ENCODE data around the gene ZNF423.

Gene ZNF423

GRCh38 chr16:49822649-49823370 is 33.1 kb downstream of the ZNF423 start:
- Histone ChIP-seq H3K4me2 (ENCODE audit: insufficient read depth, low read length) (no peak overlapping the region), H3K9ac (ENCODE audit: low read depth, low read length) (no peak overlapping the region), H3K4me3 (ENCODE audit: low read depth in 1 of 2, low read length in 2 of 2) (no peak overlapping the region), H3K36me3 (ENCODE audit: insufficient read depth, low read length) (no peaks in the 10 kb centered on the region), H2AFZ (ENCODE audit: low read depth, low read length) (no peak overlapping the region), H3K27me3 (ENCODE audit: insufficient read depth, low read length, poor library complexity) (no peaks in the 10 kb centered on the region), H3K9me3 (ENCODE audit: insufficient read depth, low read length, severe bottlenecking) (no peaks in the 10 kb centered on the region), H3K4me1 (ENCODE audit: insufficient read depth, low read length) (no peaks in the 10 kb centered on the region), H3K79me2 (ENCODE audit: insufficient read depth, low read length) (no peaks in the 10 kb centered on the region), H4K20me1 (ENCODE audit: insufficient read depth, low read length) (no peaks in the 10 kb centered on the region), H3K27ac (ENCODE audit: low read length) (no peak overlapping the region)
- ATAC-seq (ENCODE audit: insufficient read depth, low read depth) (no peak), DNase-seq (no peak)
- TF ChIP-seq CTCF (IDR thresholded peaks at IDR 0.05; ENCODE audit: borderline replicate concordance, extremely low read depth, low read length, poor library complexity, severe bottlenecking) (no peak), EZH2 (IDR thresholded peaks at IDR 0.05; ENCODE audit: borderline replicate concordance, low read depth, low read length, severe bottlenecking) (no peak)

GRCh38 chr16:49821614-49822282 is 34.2 kb downstream of the ZNF423 start:
- no peak overlapping the region for H2AFZ ChIP-seq (ENCODE audit: low read depth, low read length)
- H3K4me1 ChIP-seq (ENCODE audit: insufficient read depth, low read length): no peaks in the 10 kb centered on the region
- H3K9me3 ChIP-seq (ENCODE audit: insufficient read depth, low read length, severe bottlenecking): no peaks in the 10 kb centered on the region
- DNase-seq (no peak), ATAC-seq (ENCODE audit: insufficient read depth, low read depth) (no peak)
- H3K4me2 ChIP-seq (ENCODE audit: insufficient read depth, low read length): no peak overlapping the region
- no peaks in the 10 kb centered on the region for H3K79me2 ChIP-seq (ENCODE audit: insufficient read depth, low read length)
- no peak for TF ChIP-seq EZH2 (IDR thresholded peaks at IDR 0.05; ENCODE audit: borderline replicate concordance, low read depth, low read length, severe bottlenecking)
- no peak for TF ChIP-seq CTCF (IDR thresholded peaks at IDR 0.05; ENCODE audit: borderline replicate concordance, extremely low read depth, low read length, poor library complexity, severe bottlenecking)
- no peak overlapping the region for H3K9ac ChIP-seq (ENCODE audit: low read depth, low read length)
- no peak overlapping the region for H3K27ac ChIP-seq (ENCODE audit: low read length)
- no peaks in the 10 kb centered on the region for H3K27me3 ChIP-seq (ENCODE audit: insufficient read depth, low read length, poor library complexity)
- H3K4me3 ChIP-seq (ENCODE audit: low read depth in 1 of 2, low read length in 2 of 2): no peak overlapping the region
- H3K36me3 ChIP-seq (ENCODE audit: insufficient read depth, low read length): no peaks in the 10 kb centered on the region
- H4K20me1 ChIP-seq (ENCODE audit: insufficient read depth, low read length): no peaks in the 10 kb centered on the region

- no peaks in the 10 kb centered on the region for H3K4me1 ChIP-seq (ENCODE audit: insufficient read depth, low read length)
- no peak overlapping the region for H3K27ac ChIP-seq (ENCODE audit: low read length)
- ATAC-seq (ENCODE audit: insufficient read depth, low read depth) (no peak), DNase-seq (no peak)
- no peak overlapping the region for H3K4me3 ChIP-seq (ENCODE audit: low read depth in 1 of 2, low read length in 2 of 2)
- no peak for TF ChIP-seq CTCF (IDR thresholded peaks at IDR 0.05; ENCODE audit: borderline replicate concordance, extremely low read depth, low read length, poor library complexity, severe bottlenecking)
- no peak for TF ChIP-seq EZH2 (IDR thresholded peaks at IDR 0.05; ENCODE audit: borderline replicate concordance, low read depth, low read length, severe bottlenecking)
- H3K36me3 ChIP-seq (ENCODE audit: insufficient read depth, low read length): no peaks in the 10 kb centered on the region
- no peaks in the 10 kb centered on the region for H4K20me1 ChIP-seq (ENCODE audit: insufficient read depth, low read length)
- no peaks in the 10 kb centered on the region for H3K79me2 ChIP-seq (ENCODE audit: insufficient read depth, low read length)
- no peak overlapping the region for H2AFZ ChIP-seq (ENCODE audit: low read depth, low read length)
- H3K4me2 ChIP-seq (ENCODE audit: insufficient read depth, low read length): no peak overlapping the region
- no peak overlapping the region for H3K9ac ChIP-seq (ENCODE audit: low read depth, low read length)
- no peaks in the 10 kb centered on the region for H3K9me3 ChIP-seq (ENCODE audit: insufficient read depth, low read length, severe bottlenecking)
- no peaks in the 10 kb centered on the region for H3K27me3 ChIP-seq (ENCODE audit: insufficient read depth, low read length, poor library complexity)
Measured at GRCh38 chr16:49821156-49821555, 34.8 kb downstream of the ZNF423 start.
